ENCODE data around the gene OPRD1.
"Not testable (repeated sequence)": the region's sequence is repeated elsewhere in the genome, so short reads cannot be mapped to it uniquely, and the experiment has no call there.

The OPRD1 gene

GRCh38 chr1:28867850-28868249, 55.9 kb downstream of the OPRD1 start:
- H2AFZ ChIP-seq (ENCODE audit: low read length), result no peak overlapping the region
- H3K9ac ChIP-seq (ENCODE audit: low read depth, low read length, poor library complexity, severe bottlenecking), result no peak overlapping the region
- no peaks in the 10 kb centered on the region for H3K4me1 ChIP-seq (ENCODE audit: insufficient read depth, low read length, poor library complexity, severe bottlenecking)
- no peak overlapping the region for H3K4me3 ChIP-seq (ENCODE audit: low read length, poor library complexity, severe bottlenecking)
- no peak overlapping the region for H3K4me2 ChIP-seq (ENCODE audit: low read depth, low read length, poor library complexity, severe bottlenecking)
- H3K9me3 ChIP-seq (ENCODE audit: insufficient read depth, low read depth, low read length), result no peaks in the 10 kb centered on the region
- no peaks in the 10 kb centered on the region for H3K36me3 ChIP-seq (ENCODE audit: insufficient read depth, low read length)
- no peaks in the 10 kb centered on the region for H3K27me3 ChIP-seq (ENCODE audit: insufficient read depth, low read length, poor library complexity, severe bottlenecking)
- TF ChIP-seq EZH2phosphoT487 (IDR thresholded peaks at IDR 0.05; ENCODE audit: borderline replicate concordance), result no peak
- TF ChIP-seq CTCF (conservative IDR thresholded peaks at IDR 0.05; ENCODE audit: low read length), result no peak
- H3K79me2 ChIP-seq (ENCODE audit: insufficient read depth, low read length), result no peaks in the 10 kb centered on the region
- H3K9me2 ChIP-seq (replicated peaks; ENCODE audit: low read depth, low read length), result no peaks in the 10 kb centered on the region
- H3F3A ChIP-seq (ENCODE audit: low read depth), result no peaks in the 10 kb centered on the region
- H4K20me1 ChIP-seq (ENCODE audit: insufficient read depth, low read length, poor library complexity, severe bottlenecking), result no peaks in the 10 kb centered on the region

GRCh38 chr1:28869952-28870351, 58.0 kb downstream of the OPRD1 start:
- no peaks in the 10 kb centered on the region for H3K79me2 ChIP-seq (ENCODE audit: insufficient read depth, low read length)
- no peak overlapping the region for H3K9ac ChIP-seq (ENCODE audit: low read depth, low read length, poor library complexity, severe bottlenecking)
- H3F3A ChIP-seq (ENCODE audit: low read depth), result no peaks in the 10 kb centered on the region
- H4K20me1 ChIP-seq (ENCODE audit: insufficient read depth, low read length, poor library complexity, severe bottlenecking), result no peaks in the 10 kb centered on the region
- no peaks in the 10 kb centered on the region for H3K9me3 ChIP-seq (ENCODE audit: insufficient read depth, low read depth, low read length)
- H3K4me3 ChIP-seq (ENCODE audit: low read length, poor library complexity, severe bottlenecking), result no peak overlapping the region
- H3K27me3 ChIP-seq (ENCODE audit: insufficient read depth, low read length, poor library complexity, severe bottlenecking), result no peaks in the 10 kb centered on the region
- TF ChIP-seq CTCF (conservative IDR thresholded peaks at IDR 0.05; ENCODE audit: low read length) (no peak), EZH2phosphoT487 (IDR thresholded peaks at IDR 0.05; ENCODE audit: borderline replicate concordance) (no peak)
- no peaks in the 10 kb centered on the region for H3K36me3 ChIP-seq (ENCODE audit: insufficient read depth, low read length)
- H3K4me2 ChIP-seq (ENCODE audit: low read depth, low read length, poor library complexity, severe bottlenecking), result no peak overlapping the region
- no peak overlapping the region for H2AFZ ChIP-seq (ENCODE audit: low read length)
- no peaks in the 10 kb centered on the region for H3K4me1 ChIP-seq (ENCODE audit: insufficient read depth, low read length, poor library complexity, severe bottlenecking)
- H3K9me2 ChIP-seq (replicated peaks; ENCODE audit: low read depth, low read length), result no peaks in the 10 kb centered on the region

DNA sequence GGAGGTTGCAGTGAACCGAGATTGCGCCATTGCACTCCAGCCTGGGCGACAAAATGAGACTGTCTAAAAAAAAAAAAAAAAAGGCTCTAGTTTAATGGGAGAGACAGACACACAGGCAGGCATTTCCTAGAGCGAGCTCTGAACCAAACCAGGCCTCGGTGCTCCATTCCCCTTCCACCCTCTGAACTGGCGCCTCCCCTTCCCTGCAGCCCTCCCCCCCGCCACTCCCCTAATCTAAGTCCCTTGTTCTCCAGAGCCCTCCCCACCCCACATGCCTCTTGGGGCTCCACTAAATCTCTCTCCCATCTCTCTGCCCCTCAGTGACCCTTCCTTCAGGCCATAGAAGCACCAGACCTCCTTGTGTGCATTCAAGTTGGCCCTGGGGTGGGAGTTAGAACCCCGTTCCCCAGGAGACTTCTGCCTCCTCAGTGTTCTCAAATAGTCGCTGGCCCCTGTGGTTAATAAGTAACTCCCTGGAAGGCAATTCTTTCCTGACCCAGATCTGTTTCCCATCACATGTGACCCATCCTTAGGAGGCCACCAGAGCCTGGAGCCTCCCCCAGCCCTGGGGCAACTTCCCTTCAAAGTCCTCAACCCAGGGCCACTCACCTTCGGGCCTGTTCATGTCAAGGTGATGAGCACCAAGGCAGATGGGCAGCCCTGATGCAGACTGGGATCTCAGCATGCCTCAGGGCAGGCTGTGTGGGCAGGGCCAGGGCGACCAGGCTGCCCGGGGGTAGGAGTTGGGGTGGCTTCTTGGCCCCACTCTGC, 59.8 kb downstream of the OPRD1 start:
- Histone ChIP-seq H3K9ac (ENCODE audit: low read depth, low read length, poor library complexity, severe bottlenecking) (no peak overlapping the region), H3F3A (ENCODE audit: low read depth) (no peaks in the 10 kb centered on the region), H3K79me2 (ENCODE audit: insufficient read depth, low read length) (no peaks in the 10 kb centered on the region), H4K20me1 (ENCODE audit: insufficient read depth, low read length, poor library complexity, severe bottlenecking) (no peaks in the 10 kb centered on the region), H3K27me3 (ENCODE audit: insufficient read depth, low read length, poor library complexity, severe bottlenecking) (no peaks in the 10 kb centered on the region), H3K9me3 (ENCODE audit: insufficient read depth, low read depth, low read length) (no peaks in the 10 kb centered on the region), H3K36me3 (ENCODE audit: insufficient read depth, low read length) (no peaks in the 10 kb centered on the region), H3K9me2 (replicated peaks; ENCODE audit: low read depth, low read length) (no peaks in the 10 kb centered on the region), H3K4me1 (ENCODE audit: insufficient read depth, low read length, poor library complexity, severe bottlenecking) (no peaks in the 10 kb centered on the region), H2AFZ (ENCODE audit: low read length) (peak overlapping the region; percentile 36; the same call in 1 of the 2 replicates), H3K4me3 (ENCODE audit: low read length, poor library complexity, severe bottlenecking) (no peak overlapping the region), H3K4me2 (ENCODE audit: low read depth, low read length, poor library complexity, severe bottlenecking) (no peak overlapping the region)
- TF ChIP-seq EZH2phosphoT487 (IDR thresholded peaks at IDR 0.05; ENCODE audit: borderline replicate concordance), result no peak
- no peak for TF ChIP-seq CTCF (conservative IDR thresholded peaks at IDR 0.05; ENCODE audit: low read length)

DNA sequence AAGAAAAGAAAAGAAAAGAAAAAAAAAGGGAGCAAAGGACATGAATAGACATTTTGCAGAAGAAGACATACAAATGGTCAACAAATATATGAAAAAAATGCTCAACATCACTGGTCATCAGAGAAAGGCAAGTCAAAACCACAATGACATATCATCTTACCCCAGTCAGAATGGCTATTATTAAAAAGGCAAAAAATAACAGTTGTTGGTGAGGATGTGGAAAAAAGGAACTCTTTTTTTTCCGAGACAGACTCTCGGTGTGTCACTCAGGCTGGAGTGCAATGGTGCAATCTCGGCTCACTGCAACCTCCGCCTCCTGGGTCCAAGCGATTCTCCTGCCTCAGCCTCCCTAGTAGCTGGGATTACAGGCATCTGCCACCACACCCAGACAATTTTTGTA, 63.2 kb downstream of the OPRD1 start:
- H3K36me3 ChIP-seq (ENCODE audit: insufficient read depth, low read length); H3K4me3 ChIP-seq (ENCODE audit: low read length, poor library complexity, severe bottlenecking); H3K9me2 ChIP-seq (replicated peaks; ENCODE audit: low read depth, low read length); H3K27me3 ChIP-seq (ENCODE audit: insufficient read depth, low read length, poor library complexity, severe bottlenecking); H3K9me3 ChIP-seq (ENCODE audit: insufficient read depth, low read depth, low read length); H3F3A ChIP-seq (ENCODE audit: low read depth); H3K79me2 ChIP-seq (ENCODE audit: insufficient read depth, low read length); H2AFZ ChIP-seq (ENCODE audit: low read length); H3K9ac ChIP-seq (ENCODE audit: low read depth, low read length, poor library complexity, severe bottlenecking); H3K4me1 ChIP-seq (ENCODE audit: insufficient read depth, low read length, poor library complexity, severe bottlenecking); H3K4me2 ChIP-seq (ENCODE audit: low read depth, low read length, poor library complexity, severe bottlenecking); H4K20me1 ChIP-seq (ENCODE audit: insufficient read depth, low read length, poor library complexity, severe bottlenecking): not testable (repeated sequence)

Data from Loucy (cell line).